SK-N-SH (cell line): Measurements from ENCODE around the gene BAIAP2L1. TPM values are rescaled to one million over a fixed set of nuclear protein-coding genes. Genes with fewer than 3 reads are reported as not detected.

Source experiments
- CTCF ChIA-PET: fragments of 300-600, 350-600 bp; formaldehyde crosslinking; extraction: SDS; loops from one replicate; lab custom pipeline; 2021; lab: Yijun Ruan, JAX
- POLR2A ChIA-PET: fragments of 350-600 bp; sonication (Branson Sonifier 250); formaldehyde crosslinking; extraction: SDS; loops from one replicate; lab custom pipeline; 2020; ENCODE audit warnings: antibody characterized with exemption, inconsistent platforms; lab: Yijun Ruan, JAX
- DNase-seq: peaks from one replicate; pipeline ENCODE4 v3.0.0; 2012
- H2AFZ ChIP-seq: fragments of 200-600 bp; sonication (generic); 2 replicates; pipeline ENCODE4 v1.8.1; 2016; ENCODE audit warnings: antibody characterized with exemption, mild to moderate bottlenecking, low read depth
- H3F3A ChIP-seq: fragments of 200-600 bp; sonication (generic); replicated peaks from 2 replicates; pipeline ENCODE3; 2016; ENCODE audit warnings: antibody characterized with exemption, mild to moderate bottlenecking; ENCODE audit not compliant: insufficient read depth
- H3K27ac ChIP-seq, 2 experiments: fragments of 200-500 bp in 1 of 2; fragments of 200-600 bp in 1 of 2; sonication (Bioruptor generic) in 1 of 2; sonication (generic), shearing (Covaris generic) in 1 of 2; 2 replicates each; pipeline versions ENCODE4 v1.5.1 to v1.6.1; 2014 to 2016; ENCODE audit warnings: low read depth in 2 of 2, inconsistent platforms in 1 of 2, low read length in 1 of 2, mild to moderate bottlenecking in 1 of 2, mixed read lengths in 1 of 2
- H3K27me3 ChIP-seq: fragments of 200-600 bp; sonication (generic), shearing (Covaris generic); 2 replicates; pipeline ENCODE4 v1.6.1; 2016; ENCODE audit warnings: mixed run types; ENCODE audit not compliant: insufficient read depth
- H3K36me3 ChIP-seq, 2 experiments: fragments of 200-500 bp in 1 of 2; fragments of 200-600 bp in 1 of 2; sonication (Bioruptor generic) in 1 of 2; sonication (generic) in 1 of 2; replicated peaks in 1 of 2; 2 replicates each; pipeline versions ENCODE3 to v1.5.1; 2014 to 2016; ENCODE audit warnings: low read length in 1 of 2, mild to moderate bottlenecking in 1 of 2; ENCODE audit not compliant: insufficient read depth in 2 of 2, control insufficient read depth in 1 of 2
- H3K4me1 ChIP-seq, 2 experiments: fragments of 200-500 bp in 1 of 2; fragments of 200-600 bp in 1 of 2; sonication (Bioruptor generic) in 1 of 2; sonication (generic), shearing (Covaris generic) in 1 of 2; 2 replicates each; pipeline versions ENCODE4 v1.5.1 to v1.6.1; 2014 to 2016; ENCODE audit warnings: low read depth in 1 of 2, low read length in 1 of 2, mixed run types in 1 of 2; ENCODE audit not compliant: insufficient read depth in 2 of 2, control insufficient read depth in 1 of 2
- H3K4me2 ChIP-seq: fragments of 200-600 bp; sonication (generic), shearing (Covaris generic); 2 replicates; pipeline ENCODE4 v1.6.1; 2017; ENCODE audit warnings: mixed run types
- H3K4me3 ChIP-seq, 2 experiments: fragments of 200-500 bp in 1 of 2; fragments of 200-600 bp in 1 of 2; sonication (Bioruptor generic) in 1 of 2; sonication (generic), shearing (Covaris generic) in 1 of 2; 2 replicates each; pipeline versions ENCODE4 v1.5.1 to v1.8.1; 2014 to 2016; ENCODE audit warnings: low read depth in 2 of 2, inconsistent platforms in 1 of 2, low read length in 1 of 2, mild to moderate bottlenecking in 1 of 2, mixed read lengths in 1 of 2, moderate library complexity in 1 of 2
- H3K79me2 ChIP-seq: fragments of 200-600 bp; sonication (generic); 2 replicates; pipeline ENCODE4 v1.8.1; 2017; ENCODE audit warnings: mild to moderate bottlenecking; ENCODE audit not compliant: insufficient read depth
- H3K9ac ChIP-seq: fragments of 200-600 bp; sonication (generic); 2 replicates; pipeline ENCODE4 v1.6.1; 2017; ENCODE audit warnings: mixed run types
- H3K9me2 ChIP-seq: fragments of 200-600 bp; sonication (generic); 2 replicates; pipeline ENCODE4 v1.6.1; 2017; ENCODE audit warnings: mixed run types
- H3K9me3 ChIP-seq: fragments of 200-600 bp; sonication (generic); 2 replicates; pipeline ENCODE4 v1.6.1; 2017; ENCODE audit warnings: mixed run types, mild to moderate bottlenecking, moderate library complexity
- H4K20me1 ChIP-seq: fragments of 200-600 bp; sonication (generic); 2 replicates; pipeline ENCODE4 v1.6.1; 2017; ENCODE audit warnings: mild to moderate bottlenecking, mixed run types; ENCODE audit not compliant: insufficient read depth
- CHD2 ChIP-seq: fragments of 150-350 bp; IDR thresholded peaks from 2 replicates; pipeline ENCODE4 v1.6.1; 2018; ENCODE audit warnings: low read length; ENCODE audit not compliant: partially characterized antibody
- EP300 ChIP-seq, 2 experiments: IDR thresholded peaks; 2 replicates each; pipeline versions ENCODE4 v1.4.0 to v1.6.1; 2012; ENCODE audit warnings: borderline replicate concordance in 1 of 2, low read depth in 1 of 2, low read length in 1 of 2
- EZH2phosphoT487 ChIP-seq: fragments of 200-600 bp; sonication (generic); IDR thresholded peaks from 2 replicates; pipeline ENCODE4 v1.6.1; 2017; ENCODE audit warnings: low read depth, mixed run types, mild to moderate bottlenecking, antibody characterized with exemption, moderate library complexity, borderline replicate concordance
- FOSL2 ChIP-seq: IDR thresholded peaks from 2 replicates; pipeline ENCODE4 v1.4.0; 2012; ENCODE audit warnings: low read depth, mild to moderate bottlenecking, moderate library complexity, borderline replicate concordance
- FOXJ3 ChIP-seq: sonication (generic); formaldehyde crosslinking; IDR thresholded peaks from 2 replicates; pipeline ENCODE4 v1.5.1; 2020; ENCODE audit warnings: mild to moderate bottlenecking, missing genetic modification reagents
- FOXM1 ChIP-seq: IDR thresholded peaks from 2 replicates; pipeline ENCODE4 v1.4.0; 2012; ENCODE audit warnings: low read depth, mild to moderate bottlenecking
- GABPA ChIP-seq: IDR thresholded peaks from 2 replicates; pipeline ENCODE4 v1.4.0; 2012; ENCODE audit warnings: low read depth, mild to moderate bottlenecking
- GATA2 ChIP-seq: sonication (generic); formaldehyde crosslinking; IDR thresholded peaks from 2 replicates; pipeline ENCODE4 v1.5.0; 2020; ENCODE audit warnings: mild to moderate bottlenecking, missing genetic modification reagents
- JUND ChIP-seq: IDR thresholded peaks from 2 replicates; pipeline ENCODE4 v1.4.0; 2012
- NFIC ChIP-seq: IDR thresholded peaks from 2 replicates; pipeline ENCODE4 v1.4.0; 2012; ENCODE audit warnings: borderline replicate concordance
- NRF1 ChIP-seq: IDR thresholded peaks from 2 replicates; pipeline ENCODE4 v1.6.1; 2012; ENCODE audit warnings: low read depth, mild to moderate bottlenecking, low read length
- POLR2AphosphoS5 ChIP-seq: IDR thresholded peaks from 2 replicates; pipeline ENCODE4 v1.6.1; 2012; ENCODE audit warnings: low read depth, low read length
- RAD21 ChIP-seq: IDR thresholded peaks from 2 replicates; pipeline ENCODE4 v1.6.1; 2012; ENCODE audit warnings: mild to moderate bottlenecking, low read length
- RCOR1 ChIP-seq: fragments of 150-350 bp; IDR thresholded peaks from 2 replicates; pipeline ENCODE4 v1.6.1; 2017; ENCODE audit warnings: antibody characterized with exemption, low read length
- RXRA ChIP-seq: IDR thresholded peaks from 2 replicates; pipeline ENCODE4 v1.4.0; 2012; ENCODE audit warnings: low read depth, mild to moderate bottlenecking, borderline replicate concordance
- TEAD4 ChIP-seq: IDR thresholded peaks from 2 replicates; pipeline ENCODE4 v1.4.0; 2012; ENCODE audit warnings: mild to moderate bottlenecking, borderline replicate concordance; ENCODE audit not compliant: insufficient read depth
- WGBS: methylation state at CpG from one replicate; pipeline ENCODE4 v1.1.6; 2017; ENCODE audit warnings: low lambda C conversion rate; 5-methylcytosine and 5-hydroxymethylcytosine counted together
- polyA plus RNA-seq, 3 experiments: library from polyadenylated mRNA; depleted of rRNA; stranded (reverse); fragments of >200 nt; gene quantifications; 2 replicates each; pipeline ENCODE4 v1.2.3, GENCODE V29; 2012
- TF ChIP-seq, protein P1 (sequence below): IDR thresholded peaks from 2 replicates; pipeline ENCODE4 v1.4.0; 2012; ENCODE audit warnings: low read depth, borderline replicate concordance
- TF ChIP-seq, protein P2 (sequence below): fragments of 150-350 bp; IDR thresholded peaks from 2 replicates; pipeline ENCODE4 v1.6.1; 2016; ENCODE audit warnings: mild to moderate bottlenecking, low read depth, low read length
- TF ChIP-seq, protein P3 (sequence below): IDR thresholded peaks from 2 replicates; pipeline ENCODE4 v1.6.1; 2012; ENCODE audit warnings: mild to moderate bottlenecking, low read depth, low read length, moderate library complexity
- TF ChIP-seq, protein P4 (sequence below): IDR thresholded peaks from 2 replicates; pipeline ENCODE4 v1.4.0; 2012; ENCODE audit warnings: low read depth

Gene BAIAP2L1
- polyA plus RNA-seq, 1 of the 3 experiments (the other 2 are of a cell fraction): 8.8 TPM

DNA sequence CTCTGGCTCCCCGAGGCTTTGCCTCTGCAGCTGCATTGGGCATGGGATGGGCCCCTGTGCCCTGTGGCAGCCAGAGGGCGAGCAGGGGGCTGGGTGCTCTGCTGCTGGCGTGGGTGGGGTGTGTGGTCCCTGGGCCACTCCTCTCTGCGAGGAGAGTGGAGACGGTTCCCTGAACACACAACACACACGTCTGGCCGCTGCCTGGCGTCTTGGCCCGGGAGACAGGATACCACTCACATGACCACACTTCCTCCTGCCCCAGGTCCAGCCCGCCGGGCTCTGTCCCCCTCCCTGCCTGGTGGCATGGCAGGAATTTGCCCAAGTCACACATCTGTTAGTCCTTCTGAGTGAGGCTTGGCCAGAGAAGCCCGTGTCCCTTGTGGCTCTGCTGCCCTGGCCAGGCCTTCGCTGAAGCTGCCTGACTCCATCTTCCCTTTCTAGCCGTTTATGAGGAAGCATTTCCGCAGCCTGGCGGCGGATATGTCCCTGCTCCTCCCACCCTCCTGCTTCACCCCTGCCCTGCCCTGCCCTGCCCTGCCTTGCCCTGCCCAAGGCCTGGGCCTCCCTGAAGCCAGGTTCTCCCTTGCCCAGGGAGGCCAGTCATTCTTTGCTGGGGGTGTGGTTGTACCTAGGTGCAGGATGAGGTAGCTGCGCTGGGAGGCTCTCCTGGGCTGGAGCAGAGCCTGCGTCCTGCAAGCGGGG lies 116.4 kb downstream of the BAIAP2L1 start (continued):
- TF ChIP-seq FOXM1 (no peak), NRF1 (no peak), NFIC (peak; percentile 58; the same call in 1 of the 2 replicates), POLR2AphosphoS5 (no peak), GABPA (no peak), EZH2phosphoT487 (no peak), RAD21 (no peak), GATA2 (CRISPR knock-in tag) (no peak), JUND (no peak)
- TF ChIP-seq, protein P1, sequence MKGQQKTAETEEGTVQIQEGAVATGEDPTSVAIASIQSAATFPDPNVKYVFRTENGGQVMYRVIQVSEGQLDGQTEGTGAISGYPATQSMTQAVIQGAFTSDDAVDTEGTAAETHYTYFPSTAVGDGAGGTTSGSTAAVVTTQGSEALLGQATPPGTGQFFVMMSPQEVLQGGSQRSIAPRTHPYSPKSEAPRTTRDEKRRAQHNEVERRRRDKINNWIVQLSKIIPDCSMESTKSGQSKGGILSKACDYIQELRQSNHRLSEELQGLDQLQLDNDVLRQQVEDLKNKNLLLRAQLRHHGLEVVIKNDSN: peak; percentile 81
- TF ChIP-seq, protein P2, sequence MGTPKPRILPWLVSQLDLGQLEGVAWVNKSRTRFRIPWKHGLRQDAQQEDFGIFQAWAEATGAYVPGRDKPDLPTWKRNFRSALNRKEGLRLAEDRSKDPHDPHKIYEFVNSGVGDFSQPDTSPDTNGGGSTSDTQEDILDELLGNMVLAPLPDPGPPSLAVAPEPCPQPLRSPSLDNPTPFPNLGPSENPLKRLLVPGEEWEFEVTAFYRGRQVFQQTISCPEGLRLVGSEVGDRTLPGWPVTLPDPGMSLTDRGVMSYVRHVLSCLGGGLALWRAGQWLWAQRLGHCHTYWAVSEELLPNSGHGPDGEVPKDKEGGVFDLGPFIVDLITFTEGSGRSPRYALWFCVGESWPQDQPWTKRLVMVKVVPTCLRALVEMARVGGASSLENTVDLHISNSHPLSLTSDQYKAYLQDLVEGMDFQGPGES: no peak
- TF ChIP-seq, protein P3, sequence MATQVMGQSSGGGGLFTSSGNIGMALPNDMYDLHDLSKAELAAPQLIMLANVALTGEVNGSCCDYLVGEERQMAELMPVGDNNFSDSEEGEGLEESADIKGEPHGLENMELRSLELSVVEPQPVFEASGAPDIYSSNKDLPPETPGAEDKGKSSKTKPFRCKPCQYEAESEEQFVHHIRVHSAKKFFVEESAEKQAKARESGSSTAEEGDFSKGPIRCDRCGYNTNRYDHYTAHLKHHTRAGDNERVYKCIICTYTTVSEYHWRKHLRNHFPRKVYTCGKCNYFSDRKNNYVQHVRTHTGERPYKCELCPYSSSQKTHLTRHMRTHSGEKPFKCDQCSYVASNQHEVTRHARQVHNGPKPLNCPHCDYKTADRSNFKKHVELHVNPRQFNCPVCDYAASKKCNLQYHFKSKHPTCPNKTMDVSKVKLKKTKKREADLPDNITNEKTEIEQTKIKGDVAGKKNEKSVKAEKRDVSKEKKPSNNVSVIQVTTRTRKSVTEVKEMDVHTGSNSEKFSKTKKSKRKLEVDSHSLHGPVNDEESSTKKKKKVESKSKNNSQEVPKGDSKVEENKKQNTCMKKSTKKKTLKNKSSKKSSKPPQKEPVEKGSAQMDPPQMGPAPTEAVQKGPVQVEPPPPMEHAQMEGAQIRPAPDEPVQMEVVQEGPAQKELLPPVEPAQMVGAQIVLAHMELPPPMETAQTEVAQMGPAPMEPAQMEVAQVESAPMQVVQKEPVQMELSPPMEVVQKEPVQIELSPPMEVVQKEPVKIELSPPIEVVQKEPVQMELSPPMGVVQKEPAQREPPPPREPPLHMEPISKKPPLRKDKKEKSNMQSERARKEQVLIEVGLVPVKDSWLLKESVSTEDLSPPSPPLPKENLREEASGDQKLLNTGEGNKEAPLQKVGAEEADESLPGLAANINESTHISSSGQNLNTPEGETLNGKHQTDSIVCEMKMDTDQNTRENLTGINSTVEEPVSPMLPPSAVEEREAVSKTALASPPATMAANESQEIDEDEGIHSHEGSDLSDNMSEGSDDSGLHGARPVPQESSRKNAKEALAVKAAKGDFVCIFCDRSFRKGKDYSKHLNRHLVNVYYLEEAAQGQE: no peak

DNA sequence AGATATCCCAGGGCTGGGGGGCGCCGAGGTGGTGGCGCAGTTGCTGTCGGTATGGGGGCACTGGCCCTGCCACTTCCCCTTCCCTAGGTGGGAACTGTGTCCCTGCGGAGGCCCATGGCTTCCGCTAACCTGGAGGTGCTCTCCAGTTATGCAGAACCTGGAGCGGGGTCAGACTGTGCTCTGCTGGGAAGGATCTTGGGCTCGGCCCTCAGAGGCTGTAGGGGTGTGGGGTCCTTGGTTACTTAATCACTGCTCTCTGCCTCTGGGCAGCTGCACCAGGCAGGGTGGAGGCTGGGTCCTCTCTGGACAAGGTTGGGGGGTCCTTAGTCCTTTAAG lies 117.0 kb downstream of the BAIAP2L1 start:
- peak overlapping the region; percentile 53 to 75 for H3K27ac ChIP-seq
- H4K20me1 ChIP-seq: peaks cover 53% of the 10 kb centered on the region
- H3K4me1 ChIP-seq: peaks cover 35 to 58% of the 10 kb centered on the region in 2 experiments; a peak in 3 of 4 replicates
- H3K27me3 ChIP-seq: no peaks in the 10 kb centered on the region
- peak overlapping the region; percentile 96; the same call in 1 of the 2 replicates for H3K9ac ChIP-seq
- WGBS: 70% methylated on average over 4 of the region's 8 CpGs
- TF ChIP-seq TEAD4 (no peak), EP300 (IDR thresholded peaks at IDR 0.05; ENCODE audit: borderline replicate concordance in 1 of 2, low read depth in 1 of 2, low read length in 1 of 2) (no peak), CHD2 (no peak), RAD21 (no peak), RXRA (no peak), RCOR1 (no peak), FOSL2 (no peak), FOXJ3 (CRISPR knock-in tag) (no peak)
- TF ChIP-seq, protein P4, sequence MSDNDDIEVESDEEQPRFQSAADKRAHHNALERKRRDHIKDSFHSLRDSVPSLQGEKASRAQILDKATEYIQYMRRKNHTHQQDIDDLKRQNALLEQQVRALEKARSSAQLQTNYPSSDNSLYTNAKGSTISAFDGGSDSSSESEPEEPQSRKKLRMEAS: no peak
- TF ChIP-seq, protein P2: no peak
- peaks cover 6% of the 10 kb centered on the region for H3F3A ChIP-seq
- ChIA-PET CTCF (interaction anchor here (1.5 to 3.9 kb wide), 3 partner anchors 10 to 137 kb away, joined by 5 to 27 read pairs (median 5); no protein-coding TSS in a partner anchor), POLR2A (no interaction called here)
- no peaks in the 10 kb centered on the region for H3K9me2 ChIP-seq
- H3K4me2 ChIP-seq: peak overlapping the region; percentile 96
- peak overlapping the region; percentile 80 to 92 for H3K4me3 ChIP-seq
- no peak overlapping the region for H2AFZ ChIP-seq
- H3K9me3 ChIP-seq: no peaks in the 10 kb centered on the region
- H3K79me2 ChIP-seq: peaks cover 72% of the 10 kb centered on the region
- peaks cover 0 to 18% of the 10 kb centered on the region in 2 experiments for H3K36me3 ChIP-seq
- DNase-seq: no peak
